Fibroblast of lung (primary cell): ENCODE results near the gene MCEE. TPM values are rescaled to one million over a fixed set of nuclear protein-coding genes. Genes with fewer than 3 reads are reported as not detected.

Source experiments
- DNase-seq, 2 donors: peaks; one replicate each; pipeline versions ENCODE4 v3.0.0 to v3.0.0-alpha.2; 2010; ENCODE audit warnings: low read depth in 2 of 2
- H2AFZ ChIP-seq: 2 replicates; pipeline ENCODE4 v1.5.1; 2012; ENCODE audit warnings: low read length, control low read depth, inconsistent platforms
- H3K27ac ChIP-seq: 2 replicates; pipeline ENCODE4 v1.5.1; 2011; ENCODE audit warnings: low read length, control low read depth; ENCODE audit not compliant: insufficient read depth
- H3K27me3 ChIP-seq: 2 replicates; pipeline ENCODE4 v1.5.1; 2011; ENCODE audit warnings: mild to moderate bottlenecking, low read length; ENCODE audit not compliant: control insufficient read depth, insufficient read depth
- H3K36me3 ChIP-seq: 2 replicates; pipeline ENCODE4 v1.5.1; 2011; ENCODE audit warnings: low read length; ENCODE audit not compliant: control insufficient read depth, insufficient read depth
- H3K4me1 ChIP-seq: 2 replicates; pipeline ENCODE4 v1.5.1; 2011; ENCODE audit warnings: low read length; ENCODE audit not compliant: control insufficient read depth, insufficient read depth; ENCODE audit errors: extremely low read depth
- H3K4me2 ChIP-seq: 2 replicates; pipeline ENCODE4 v1.5.1; 2011; ENCODE audit warnings: low read length, control low read depth; ENCODE audit not compliant: insufficient read depth; ENCODE audit errors: extremely low read depth
- H3K4me3 ChIP-seq, 4 experiments: fragments of 200-600 bp in 1 of 4; sonication (generic) in 1 of 4; replicated peaks in 1 of 4; 2 replicates each; pipeline ENCODE4 v1.5.1; 2011 to 2016; ENCODE audit warnings: low read length in 4 of 4, low read depth in 3 of 4, mild to moderate bottlenecking in 3 of 4, control low read depth in 2 of 4, inconsistent platforms in 1 of 4, mixed read lengths in 1 of 4; ENCODE audit not compliant: insufficient read depth in 1 of 4; ENCODE audit errors: control extremely low read depth in 1 of 4
- H3K79me2 ChIP-seq: 2 replicates; pipeline ENCODE4 v1.5.1; 2012; ENCODE audit warnings: mild to moderate bottlenecking, low read length, inconsistent platforms; ENCODE audit not compliant: control insufficient read depth, insufficient read depth
- H3K9ac ChIP-seq: 2 replicates; pipeline ENCODE4 v1.5.1; 2011; ENCODE audit warnings: mild to moderate bottlenecking, low read length, control low read depth; ENCODE audit not compliant: insufficient read depth
- H3K9me3 ChIP-seq: 2 replicates; pipeline ENCODE4 v1.5.1; 2012; ENCODE audit warnings: low read depth, low read length; ENCODE audit not compliant: control insufficient read depth, insufficient read depth
- H4K20me1 ChIP-seq: 2 replicates; pipeline ENCODE4 v1.5.1; 2011; ENCODE audit warnings: low read length; ENCODE audit not compliant: control insufficient read depth, insufficient read depth; ENCODE audit errors: extremely low read depth
- CTCF ChIP-seq, 2 donors: IDR thresholded peaks in 1 of 2; conservative IDR thresholded peaks in 1 of 2; 1 replicate in 1 of 2; 2 replicates in 1 of 2; pipeline ENCODE4 v1.5.1; 2011 to 2012; ENCODE audit warnings: low read length in 2 of 2, control low read depth in 1 of 2, inconsistent platforms in 1 of 2, low read depth in 1 of 2, mild to moderate bottlenecking in 1 of 2
- EZH2 ChIP-seq: IDR thresholded peaks from 2 replicates; pipeline ENCODE4 v1.5.1; 2012; ENCODE audit warnings: low read length, control low read depth, mild to moderate bottlenecking; ENCODE audit errors: missing control alignments
- polyA plus RNA-seq, 2 donors: library from polyadenylated mRNA; depleted of rRNA in 1 of 2; stranded (reverse) in 1 of 2; unstranded in 1 of 2; fragments of >200 nt; gene quantifications; 2 replicates each; pipeline ENCODE4 v1.2.1, GENCODE V29; 2011 to 2012; ENCODE audit warnings: missing spikeins in 1 of 2
- total RNA-seq: library from RNA; depleted of rRNA; stranded (reverse); fragments of >200 nt; gene quantifications from 2 replicates; pipeline ENCODE4 v1.2.1, GENCODE V29; 2014

Gene MCEE
- total and polyA plus RNA-seq, 2 donors (not counting 1 experiment from before 2014, with no cell fraction given) = 18.8 TPM

DNA sequence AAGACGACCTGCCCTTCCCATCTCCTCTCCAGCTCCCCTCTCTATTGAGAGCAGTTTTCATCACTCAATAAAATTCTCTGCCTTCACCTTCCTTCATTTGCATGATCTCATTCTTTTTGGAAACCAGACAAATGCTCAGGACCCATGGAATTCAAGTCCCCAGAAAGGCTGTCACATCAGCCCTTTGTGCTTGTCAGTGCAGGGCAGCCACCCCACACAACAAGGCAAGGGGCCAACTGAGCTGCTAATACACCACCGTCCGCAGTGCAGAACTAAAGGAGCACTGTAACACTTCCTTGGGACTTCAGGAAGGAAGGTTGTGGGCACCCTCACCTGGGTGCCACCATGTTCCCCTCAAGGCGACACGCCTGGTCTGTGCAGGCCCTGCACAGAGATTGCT lies 26.2 kb downstream of the MCEE start:
- Histone ChIP-seq H3K79me2 (no peaks in the 10 kb centered on the region), H3K9ac (no peak overlapping the region), H3K27me3 (no peaks in the 10 kb centered on the region), H3K36me3 (no peaks in the 10 kb centered on the region), H4K20me1 (no peaks in the 10 kb centered on the region), H3K4me2 (no peak overlapping the region), H3K4me1 (peaks cover 10% of the 10 kb centered on the region), H2AFZ (no peak overlapping the region), H3K27ac (no peak overlapping the region), H3K4me3 (no peak overlapping the region), H3K9me3 (no peaks in the 10 kb centered on the region)
- no peak for TF ChIP-seq EZH2
- no peak for TF ChIP-seq CTCF (conservative IDR thresholded peaks at IDR 0.05 in 1 of 2, IDR thresholded peaks at IDR 0.05 in 1 of 2; ENCODE audit: low read depth in 1 of 2, low read length in 2 of 2)
- DNase-seq = no peak

GRCh38 chr2:71102981-71103681 lies 26.9 kb downstream of the MCEE start:
- Histone ChIP-seq H3K27ac (no peak overlapping the region), H3K4me2 (no peak overlapping the region), H4K20me1 (no peaks in the 10 kb centered on the region), H3K4me1 (peaks cover 10% of the 10 kb centered on the region), H3K27me3 (no peaks in the 10 kb centered on the region), H2AFZ (no peak overlapping the region), H3K79me2 (no peaks in the 10 kb centered on the region), H3K9me3 (no peaks in the 10 kb centered on the region), H3K4me3 (no peak overlapping the region), H3K36me3 (no peaks in the 10 kb centered on the region), H3K9ac (no peak overlapping the region)
- TF ChIP-seq EZH2 (no peak), CTCF (conservative IDR thresholded peaks at IDR 0.05 in 1 of 2, IDR thresholded peaks at IDR 0.05 in 1 of 2; ENCODE audit: low read depth in 1 of 2, low read length in 2 of 2) (no peak)
- DNase-seq = no peak

GRCh38 chr2:71101656-71102055 lies 28.4 kb downstream of the MCEE start:
- Histone ChIP-seq H3K4me3 (no peak overlapping the region), H3K36me3 (no peaks in the 10 kb centered on the region), H3K27me3 (no peaks in the 10 kb centered on the region), H3K9me3 (no peaks in the 10 kb centered on the region), H3K4me1 (peaks cover 10% of the 10 kb centered on the region), H3K27ac (no peak overlapping the region), H2AFZ (no peak overlapping the region), H3K4me2 (peak overlapping the region; percentile 49), H4K20me1 (no peaks in the 10 kb centered on the region), H3K9ac (no peak overlapping the region), H3K79me2 (no peaks in the 10 kb centered on the region)
- TF ChIP-seq CTCF (conservative IDR thresholded peaks at IDR 0.05 in 1 of 2, IDR thresholded peaks at IDR 0.05 in 1 of 2; ENCODE audit: low read depth in 1 of 2, low read length in 2 of 2) (no peak), EZH2 (no peak)
- DNase-seq = peak; percentile 85 to 96
